Gastrocnemius medialis (tissue), 4 donors: ENCODE results near the gene MYLIP. TPM values are rescaled to one million over a fixed set of nuclear protein-coding genes. Genes with fewer than 3 reads are reported as not detected.

ENCODE experiments used
- ATAC-seq, 2 donors: fragments of 150-250 bp; one replicate each; pipeline ENCODE4 v1.9.1; 2016
- DNase-seq, 2 donors: peaks; one replicate each; pipeline ENCODE4 v3.0.0-alpha.2; 2019
- H3K27ac ChIP-seq, 4 donors: fragments of 200-600 bp; sonication (generic); 1 replicate in 1 of 4; 2 replicates in 3 of 4; pipeline ENCODE4 v1.5.1; 2016 to 2018; ENCODE audit warnings: mild to moderate bottlenecking in 2 of 4, moderate library complexity in 1 of 4
- H3K27me3 ChIP-seq, 3 donors: fragments of 200-600 bp; sonication (generic) in 2 of 3; 1 replicate in 1 of 3; 2 replicates in 2 of 3; pipeline versions ENCODE4 v1.5.1 to v1.6.0; 2016 to 2019; ENCODE audit warnings: mild to moderate bottlenecking in 1 of 3, moderate library complexity in 1 of 3
- H3K36me3 ChIP-seq, 2 donors: fragments of 200-600 bp; sonication (generic) in 1 of 2; one replicate each; pipeline ENCODE4 v1.5.1; 2017 to 2018
- H3K4me1 ChIP-seq, 2 donors: fragments of 200-600 bp; sonication (generic) in 1 of 2; one replicate each; pipeline ENCODE4 v1.5.1; 2016 to 2017; ENCODE audit warnings: mild to moderate bottlenecking in 2 of 2
- H3K4me3 ChIP-seq, 4 donors: fragments of 200-600 bp; sonication (generic) in 3 of 4; 1 replicate in 1 of 4; 2 replicates in 3 of 4; pipeline ENCODE4 v1.5.1; 2016 to 2019; ENCODE audit warnings: mild to moderate bottlenecking in 2 of 4
- H3K9me3 ChIP-seq, 3 donors: fragments of 200-600 bp; sonication (generic) in 2 of 3; 1 replicate in 1 of 3; 2 replicates in 2 of 3; pipeline ENCODE4 v1.5.1; 2016 to 2019
- CTCF ChIP-seq, 5 experiments: fragments of 450-650 bp in 3 of 5; fragments of 200-600 bp in 2 of 5; sonication (generic) in 2 of 5; IDR thresholded peaks in 4 of 5; conservative IDR thresholded peaks in 1 of 5; 1 replicate in 4 of 5; 2 replicates in 1 of 5; pipeline ENCODE4 v1.5.1; 2016 to 2019; ENCODE audit warnings: antibody characterized with exemption in 5 of 5, mild to moderate bottlenecking in 3 of 5, moderate library complexity in 3 of 5
- POLR2A ChIP-seq, 2 donors: fragments of 450-650 bp; IDR thresholded peaks; one replicate each; pipeline ENCODE4 v1.6.1; 2017; ENCODE audit warnings: antibody characterized with exemption in 2 of 2, mild to moderate bottlenecking in 2 of 2, moderate library complexity in 2 of 2
- in situ Hi-C, 4 donors: fragments of 200-750 bp; cut with MboI; loops; one replicate each; pipeline versions ENCODE4 v1.15.0 to v1.8.0; 2017; ENCODE audit warnings: low sequenced_read_pairs in 4 of 4
- intact Hi-C: fragments of 100-400 bp; cut with DNase I; formaldehyde crosslinking; loops from one replicate; pipeline ENCODE4 v1.15.1; 2023; ENCODE audit warnings: low total_unique reads
- total RNA-seq, 4 donors: library from RNA; depleted of rRNA; stranded (reverse); fragments of >200 nt; gene quantifications; one replicate each; pipeline versions ENCODE4 v1.1.0 to v1.2.3, GENCODE V29; 2016

MYLIP gene
- total RNA-seq, 4 donors from 2014 or later = 8.9 to 28.6 (median 18.3) TPM

DNA sequence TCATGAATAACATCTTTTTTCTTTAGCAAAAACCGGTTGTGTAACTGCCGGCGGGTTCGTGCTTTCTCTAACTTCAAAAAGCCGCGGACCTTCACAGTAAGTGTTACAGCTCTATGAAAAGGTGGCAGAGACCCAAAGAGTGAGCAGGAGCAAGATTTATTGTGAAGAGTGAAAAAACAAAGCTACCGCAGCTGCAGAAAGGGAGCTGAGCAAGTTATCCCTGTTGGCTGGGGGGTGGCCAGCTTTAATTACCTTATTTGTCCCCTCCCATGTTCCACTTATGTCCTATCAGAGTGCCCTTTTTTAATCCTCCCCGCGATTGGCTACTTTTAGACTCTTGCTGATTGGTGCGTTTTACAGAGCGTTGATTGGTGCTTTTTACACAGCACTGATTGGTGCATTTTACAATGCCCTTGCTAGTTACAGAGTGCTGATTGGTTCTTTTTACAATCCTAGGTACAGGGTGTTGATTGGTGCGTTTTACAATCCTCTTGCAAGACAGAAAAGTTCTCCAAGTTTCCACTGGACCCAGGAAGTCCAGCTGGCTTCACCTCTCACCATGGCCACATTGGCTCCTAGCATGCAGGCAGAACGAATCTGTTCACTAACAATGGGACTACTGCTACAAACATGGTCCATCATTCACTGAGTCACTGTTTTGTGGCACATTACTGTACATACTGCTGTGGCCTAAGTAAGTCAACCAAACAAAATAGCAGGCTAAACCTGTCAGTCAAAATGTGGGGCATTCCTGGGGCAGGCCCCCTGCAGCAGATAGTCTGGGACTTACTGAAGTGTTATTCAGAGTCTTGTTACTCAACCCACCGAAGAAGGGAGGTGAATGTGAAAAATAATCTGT, 52.8 kb downstream of the MYLIP start:
- H3K4me3 ChIP-seq = no peak overlapping the region
- H3K27ac ChIP-seq = no peak overlapping the region
- intact Hi-C loops (loop anchor here (2.0 kb wide), 1 partner anchor 25 kb away; no protein-coding TSS in a partner anchor), in situ Hi-C loops (loop anchor here in 3 of 4 donors (5.0 to 25.0 kb wide), 4 partner anchors 194 to 489 kb away; no protein-coding TSS in a partner anchor)
- TF ChIP-seq POLR2A (IDR thresholded peaks at IDR 0.05) = no peak
- peaks cover 4% of the 10 kb centered on the region in 2 donors for H3K4me1 ChIP-seq
- ATAC-seq (no peak), DNase-seq (no peak)
- H3K36me3 ChIP-seq = no peaks in the 10 kb centered on the region
- no peaks in the 10 kb centered on the region for H3K9me3 ChIP-seq
- no peaks in the 10 kb centered on the region for H3K27me3 ChIP-seq

DNA sequence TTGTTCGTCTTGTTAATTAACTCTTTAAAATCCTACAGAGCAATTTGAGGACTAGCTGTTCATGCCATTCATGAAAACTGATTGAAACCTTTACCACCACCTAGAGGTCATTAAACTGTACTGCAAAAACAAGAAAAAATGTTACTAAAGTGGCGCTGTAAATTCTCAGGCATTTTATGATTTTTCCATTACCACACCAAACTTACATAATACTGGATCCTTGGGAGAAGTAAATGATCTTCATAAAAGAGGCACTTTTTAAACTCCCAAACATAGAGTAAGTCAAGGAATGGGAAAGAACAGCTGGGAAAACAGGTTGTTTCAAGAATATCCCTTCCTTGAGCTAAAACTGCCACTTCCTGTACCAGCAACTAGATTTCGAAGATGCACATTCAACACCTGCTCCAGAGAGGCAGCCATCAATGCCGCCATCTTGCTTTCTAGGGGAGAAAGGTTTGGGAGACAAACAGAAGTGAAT, 54.3 kb downstream of the MYLIP start:
- peak; percentile 61 to 82 (median 70) for TF ChIP-seq CTCF (IDR thresholded peaks at IDR 0.05 in 4 of 5, conservative IDR thresholded peaks at IDR 0.05 in 1 of 5)
- no peak for TF ChIP-seq POLR2A (IDR thresholded peaks at IDR 0.05)
- no peaks in the 10 kb centered on the region for H3K27me3 ChIP-seq
- DNase-seq = no peak
- peaks cover 4 to 10% of the 10 kb centered on the region in 2 donors for H3K4me1 ChIP-seq
- H3K36me3 ChIP-seq = no peaks in the 10 kb centered on the region
- H3K9me3 ChIP-seq = no peaks in the 10 kb centered on the region
- peak overlapping the region in 2 of 4 donors; percentile 2 to 38 for H3K27ac ChIP-seq
- peak in 1 of 2 donors; percentile 60 for ATAC-seq
- H3K4me3 ChIP-seq = peak overlapping the region in 1 of 4 donors; percentile 27
- intact Hi-C loops = loop anchor here (2.0 kb wide), 1 partner anchor 24 kb away; no protein-coding TSS in a partner anchor
- in situ Hi-C loops = loop anchor here in 3 of 4 donors (5.0 to 25.0 kb wide), 4 partner anchors 196 to 491 kb away; no protein-coding TSS in a partner anchor

DNA sequence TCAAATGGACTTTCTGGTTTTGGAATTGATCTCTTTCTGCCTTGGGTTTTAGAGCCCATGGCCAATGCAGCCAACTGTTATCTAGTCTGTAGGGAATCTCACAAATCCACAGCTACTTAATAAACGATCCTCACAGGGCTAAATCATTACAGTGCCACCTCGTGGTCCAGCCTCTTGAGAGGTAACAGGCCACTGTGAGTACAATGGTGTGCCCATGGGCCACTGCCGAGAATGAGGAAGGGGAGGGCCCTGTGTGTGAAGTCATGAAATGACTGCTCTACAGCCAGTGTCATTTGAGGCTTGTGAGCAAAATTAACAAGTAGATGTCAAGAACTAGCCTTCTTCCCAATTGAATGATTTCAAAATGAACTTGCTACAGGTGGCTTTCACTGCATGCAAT, 55.2 kb downstream of the MYLIP start:
- Histone ChIP-seq H3K9me3 (no peaks in the 10 kb centered on the region), H3K4me3 (no peak overlapping the region), H3K36me3 (no peaks in the 10 kb centered on the region), H3K27me3 (no peaks in the 10 kb centered on the region), H3K27ac (no peak overlapping the region), H3K4me1 (peaks cover 4 to 12% of the 10 kb centered on the region in 2 donors)
- ATAC-seq = peak; percentile 81 to 84
- in situ Hi-C loops = loop anchor here in 3 of 4 donors (5.0 to 25.0 kb wide), 4 partner anchors 197 to 492 kb away; no protein-coding TSS in a partner anchor
- intact Hi-C loops = loop anchor here (1.0 to 2.0 kb wide), 2 partner anchors 55 to 493 kb away; partner anchors contain the start of gene MYLIP
- TF ChIP-seq POLR2A (IDR thresholded peaks at IDR 0.05) (no peak), CTCF (IDR thresholded peaks at IDR 0.05 in 4 of 5, conservative IDR thresholded peaks at IDR 0.05 in 1 of 5) (peak in 3 of 5 experiments; percentile 29 to 56 (median 47))
- DNase-seq = peak; percentile 21 to 61

- in situ Hi-C loops (loop anchor here in 3 of 4 donors (5.0 to 25.0 kb wide), 4 partner anchors 197 to 492 kb away; no protein-coding TSS in a partner anchor), intact Hi-C loops (loop anchor here (1.0 to 2.0 kb wide), 2 partner anchors 56 to 493 kb away; partner anchors contain the start of gene MYLIP)
- no peak for DNase-seq
- Histone ChIP-seq H3K9me3 (no peaks in the 10 kb centered on the region), H3K4me1 (peaks cover 4 to 12% of the 10 kb centered on the region in 2 donors), H3K27me3 (no peaks in the 10 kb centered on the region), H3K36me3 (no peaks in the 10 kb centered on the region), H3K4me3 (no peak overlapping the region), H3K27ac (no peak overlapping the region)
- TF ChIP-seq POLR2A (IDR thresholded peaks at IDR 0.05) = no peak
- TF ChIP-seq CTCF (IDR thresholded peaks at IDR 0.05 in 4 of 5, conservative IDR thresholded peaks at IDR 0.05 in 1 of 5) = no peak
- no peak for ATAC-seq
Measured at GRCh38 chr6:16184551-16184950, 55.7 kb downstream of the MYLIP start.

- Histone ChIP-seq H3K27ac (no peak overlapping the region), H3K4me3 (no peak overlapping the region), H3K9me3 (no peaks in the 10 kb centered on the region), H3K36me3 (no peaks in the 10 kb centered on the region), H3K4me1 (peaks cover 4 to 12% of the 10 kb centered on the region in 2 donors), H3K27me3 (no peaks in the 10 kb centered on the region)
- in situ Hi-C loops = loop anchor here in 1 of 4 donors (10.0 to 25.0 kb wide), 3 partner anchors 200 to 492 kb away; no protein-coding TSS in a partner anchor
- intact Hi-C loops = no loop called here
- ATAC-seq (no peak), DNase-seq (no peak)
- no peak for TF ChIP-seq CTCF (IDR thresholded peaks at IDR 0.05 in 4 of 5, conservative IDR thresholded peaks at IDR 0.05 in 1 of 5)
- no peak for TF ChIP-seq POLR2A (IDR thresholded peaks at IDR 0.05)
Measured at GRCh38 chr6:16187176-16187575, 58.3 kb downstream of the MYLIP start.
